Nephron (organoid): ENCODE results near the gene ARNT2.

ENCODE experiments used
- H3K27ac Mint-ChIP-seq, 3 experiments: 2 replicates each; pipeline ENCODE4 v1.8.0; 2020; ENCODE audit warnings: mixed read lengths in 3 of 3, mild to moderate bottlenecking in 2 of 3, moderate library complexity in 1 of 3
- H3K27me3 Mint-ChIP-seq: 2 replicates; pipeline ENCODE4 v1.8.0; 2021; ENCODE audit warnings: low read depth, mild to moderate bottlenecking, moderate library complexity, mixed read lengths
- H3K36me3 Mint-ChIP-seq: 2 replicates; pipeline ENCODE4 v1.8.0; 2020; ENCODE audit warnings: low read depth, mixed read lengths
- H3K4me1 Mint-ChIP-seq: 2 replicates; pipeline ENCODE4 v1.8.0; 2020; ENCODE audit warnings: mixed read lengths
- H3K4me3 Mint-ChIP-seq, 3 experiments: 2 replicates each; pipeline ENCODE4 v1.8.0; 2020; ENCODE audit warnings: mild to moderate bottlenecking in 3 of 3, mixed read lengths in 3 of 3, moderate library complexity in 2 of 3
- H3K9me3 Mint-ChIP-seq: 2 replicates; pipeline ENCODE4 v1.8.0; 2020; ENCODE audit warnings: mixed read lengths
- TF ChIP-seq, protein P1 (sequence below), 3 experiments: fragments of 200-600 bp; sonication (generic); IDR thresholded peaks; one replicate each; pipeline ENCODE4 v1.5.0; 2021; ENCODE audit warnings: antibody characterized with exemption in 3 of 3; ENCODE audit not compliant: unreplicated experiment in 3 of 3

The ARNT2 gene

DNA sequence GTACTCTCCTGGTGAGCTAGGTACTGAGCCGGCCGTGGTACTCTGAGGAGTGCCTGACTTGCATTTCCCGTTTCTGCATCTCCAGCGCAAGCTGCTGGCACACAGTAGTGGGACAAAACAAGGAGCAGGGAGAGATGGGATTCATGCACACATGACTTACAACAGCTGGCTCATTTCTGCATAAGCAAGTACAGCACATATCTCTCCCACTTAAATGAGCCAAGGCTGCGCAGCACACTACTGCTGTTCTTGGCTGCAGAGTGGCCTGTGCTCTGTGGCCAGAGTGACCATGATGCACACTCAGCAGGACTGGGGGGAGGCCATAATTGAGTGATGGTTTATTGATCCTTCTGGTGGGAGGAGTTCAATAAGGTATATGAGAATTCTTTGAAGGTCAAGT lies 231.8 kb downstream of the ARNT2 start:
- Mint-ChIP-seq H3K4me1 (no peaks in the 10 kb centered on the region), H3K27me3 (no peaks in the 10 kb centered on the region), H3K9me3 (peaks cover 7% of the 10 kb centered on the region), H3K27ac (no peak overlapping the region), H3K4me3 (no peak overlapping the region), H3K36me3 (no peaks in the 10 kb centered on the region)
- TF ChIP-seq, protein P1, sequence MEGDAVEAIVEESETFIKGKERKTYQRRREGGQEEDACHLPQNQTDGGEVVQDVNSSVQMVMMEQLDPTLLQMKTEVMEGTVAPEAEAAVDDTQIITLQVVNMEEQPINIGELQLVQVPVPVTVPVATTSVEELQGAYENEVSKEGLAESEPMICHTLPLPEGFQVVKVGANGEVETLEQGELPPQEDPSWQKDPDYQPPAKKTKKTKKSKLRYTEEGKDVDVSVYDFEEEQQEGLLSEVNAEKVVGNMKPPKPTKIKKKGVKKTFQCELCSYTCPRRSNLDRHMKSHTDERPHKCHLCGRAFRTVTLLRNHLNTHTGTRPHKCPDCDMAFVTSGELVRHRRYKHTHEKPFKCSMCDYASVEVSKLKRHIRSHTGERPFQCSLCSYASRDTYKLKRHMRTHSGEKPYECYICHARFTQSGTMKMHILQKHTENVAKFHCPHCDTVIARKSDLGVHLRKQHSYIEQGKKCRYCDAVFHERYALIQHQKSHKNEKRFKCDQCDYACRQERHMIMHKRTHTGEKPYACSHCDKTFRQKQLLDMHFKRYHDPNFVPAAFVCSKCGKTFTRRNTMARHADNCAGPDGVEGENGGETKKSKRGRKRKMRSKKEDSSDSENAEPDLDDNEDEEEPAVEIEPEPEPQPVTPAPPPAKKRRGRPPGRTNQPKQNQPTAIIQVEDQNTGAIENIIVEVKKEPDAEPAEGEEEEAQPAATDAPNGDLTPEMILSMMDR (IDR thresholded peaks at IDR 0.05; ENCODE audit: unreplicated experiment in 3 of 3): no peak

DNA sequence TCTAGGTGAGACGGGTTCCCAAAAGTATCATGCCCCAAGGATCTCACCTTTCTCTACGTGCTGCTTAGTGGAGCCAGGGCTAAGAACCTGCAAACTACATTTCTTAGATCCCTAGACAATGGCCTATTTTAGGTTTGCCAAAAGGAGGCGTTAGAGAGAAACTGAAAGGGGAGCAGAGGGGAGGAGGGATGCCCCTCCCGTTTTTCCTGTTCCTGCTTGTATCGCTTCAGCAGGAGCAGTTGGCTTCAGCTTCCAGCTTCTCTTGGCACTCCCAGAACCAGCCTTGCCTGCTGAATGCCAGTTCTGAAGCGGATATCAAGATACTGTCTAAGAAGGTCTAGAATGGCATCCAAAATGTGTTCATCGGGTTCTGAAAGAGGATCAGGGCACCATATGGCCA lies 232.5 kb downstream of the ARNT2 start:
- Mint-ChIP-seq H3K27ac (no peak overlapping the region), H3K4me1 (no peaks in the 10 kb centered on the region), H3K36me3 (no peaks in the 10 kb centered on the region), H3K9me3 (peaks cover 12% of the 10 kb centered on the region), H3K27me3 (no peaks in the 10 kb centered on the region), H3K4me3 (no peak overlapping the region)
- TF ChIP-seq, protein P1 (IDR thresholded peaks at IDR 0.05; ENCODE audit: unreplicated experiment in 3 of 3): no peak

DNA sequence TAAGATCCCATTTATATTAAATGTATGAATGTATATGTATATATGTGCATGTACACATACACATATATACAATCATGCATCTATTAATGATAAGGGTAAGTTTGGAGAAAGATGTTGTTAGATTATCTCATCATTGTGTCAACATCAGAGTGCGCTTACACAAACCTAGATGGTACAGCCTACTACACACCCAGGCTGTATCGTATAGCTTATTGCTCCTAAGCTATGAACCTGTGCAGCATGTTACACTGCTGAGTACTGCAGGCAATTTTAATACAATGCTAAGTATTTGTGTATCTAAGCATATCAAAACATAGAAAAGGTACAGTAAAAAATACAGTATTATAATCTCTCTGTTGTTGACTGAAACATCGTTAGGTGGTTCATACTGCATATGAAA lies 233.6 kb downstream of the ARNT2 start:
- Mint-ChIP-seq H3K4me3 (no peak overlapping the region), H3K27ac (no peak overlapping the region), H3K36me3 (no peaks in the 10 kb centered on the region), H3K27me3 (no peaks in the 10 kb centered on the region), H3K4me1 (no peaks in the 10 kb centered on the region), H3K9me3 (peaks cover 14% of the 10 kb centered on the region)
- TF ChIP-seq, protein P1 (IDR thresholded peaks at IDR 0.05; ENCODE audit: unreplicated experiment in 3 of 3): no peak

DNA sequence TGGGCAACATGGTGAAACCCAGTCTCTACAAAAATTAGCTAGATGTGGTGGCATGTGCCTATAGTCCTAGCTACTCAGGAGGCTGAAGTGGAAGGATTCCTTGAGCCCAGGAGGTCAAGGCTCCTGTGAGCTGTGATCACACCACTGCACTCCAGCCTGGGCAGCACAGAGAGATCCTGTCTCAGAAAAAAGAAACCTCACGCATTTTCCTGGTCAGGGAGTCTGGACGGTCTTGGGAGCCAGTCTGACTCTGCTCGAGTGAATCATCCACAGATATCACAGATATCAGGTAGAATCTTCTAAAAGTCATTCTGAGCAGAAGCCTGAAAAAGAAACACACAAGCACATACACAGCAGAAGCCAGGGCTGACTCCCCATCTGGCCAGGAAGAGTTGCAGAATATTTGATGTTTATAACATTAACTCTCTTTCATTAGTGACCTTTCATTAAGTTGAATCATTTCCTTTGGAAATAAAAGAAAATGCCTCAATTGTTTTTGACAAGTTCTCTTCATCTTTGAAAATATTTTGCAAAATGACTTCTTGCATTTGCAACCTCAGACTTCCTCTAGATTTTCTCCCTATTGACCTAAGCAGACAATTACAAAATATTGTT lies 234.5 kb downstream of the ARNT2 start:
- H3K36me3 Mint-ChIP-seq: no peaks in the 10 kb centered on the region
- TF ChIP-seq, protein P1 (IDR thresholded peaks at IDR 0.05; ENCODE audit: unreplicated experiment in 3 of 3): no peak

DNA sequence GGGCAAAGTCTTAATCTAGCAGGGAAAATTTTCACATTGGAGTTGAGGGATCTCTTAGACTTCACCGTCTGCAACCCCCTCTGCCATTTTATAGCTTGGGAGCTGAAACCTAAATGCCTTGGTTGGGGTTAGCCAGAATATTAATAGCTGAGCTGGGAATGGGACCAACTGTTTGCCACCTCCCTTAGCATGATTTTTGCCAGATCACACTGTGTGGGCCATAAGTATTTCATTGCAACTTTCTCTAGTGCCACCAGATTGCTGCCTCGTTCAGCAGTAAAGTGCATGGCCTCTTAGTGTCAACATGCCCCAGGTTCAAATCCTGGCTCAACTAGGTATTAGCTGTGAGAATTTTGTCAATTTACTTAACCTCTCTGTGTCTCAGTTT lies 235.0 kb downstream of the ARNT2 start:
- Mint-ChIP-seq H3K4me1 (no peaks in the 10 kb centered on the region), H3K9me3 (peaks cover 17% of the 10 kb centered on the region), H3K4me3 (no peak overlapping the region), H3K27me3 (no peaks in the 10 kb centered on the region), H3K36me3 (no peaks in the 10 kb centered on the region), H3K27ac (no peak overlapping the region)
- TF ChIP-seq, protein P1 (IDR thresholded peaks at IDR 0.05; ENCODE audit: unreplicated experiment in 3 of 3): no peak

More for the DNA sequence above, 234.5 kb downstream of the ARNT2 start:
- no peak overlapping the region for H3K27ac Mint-ChIP-seq
- no peak overlapping the region for H3K4me3 Mint-ChIP-seq
- H3K4me1 Mint-ChIP-seq: no peaks in the 10 kb centered on the region
- no peaks in the 10 kb centered on the region for H3K27me3 Mint-ChIP-seq
- H3K9me3 Mint-ChIP-seq: peaks cover 16% of the 10 kb centered on the region

DNA sequence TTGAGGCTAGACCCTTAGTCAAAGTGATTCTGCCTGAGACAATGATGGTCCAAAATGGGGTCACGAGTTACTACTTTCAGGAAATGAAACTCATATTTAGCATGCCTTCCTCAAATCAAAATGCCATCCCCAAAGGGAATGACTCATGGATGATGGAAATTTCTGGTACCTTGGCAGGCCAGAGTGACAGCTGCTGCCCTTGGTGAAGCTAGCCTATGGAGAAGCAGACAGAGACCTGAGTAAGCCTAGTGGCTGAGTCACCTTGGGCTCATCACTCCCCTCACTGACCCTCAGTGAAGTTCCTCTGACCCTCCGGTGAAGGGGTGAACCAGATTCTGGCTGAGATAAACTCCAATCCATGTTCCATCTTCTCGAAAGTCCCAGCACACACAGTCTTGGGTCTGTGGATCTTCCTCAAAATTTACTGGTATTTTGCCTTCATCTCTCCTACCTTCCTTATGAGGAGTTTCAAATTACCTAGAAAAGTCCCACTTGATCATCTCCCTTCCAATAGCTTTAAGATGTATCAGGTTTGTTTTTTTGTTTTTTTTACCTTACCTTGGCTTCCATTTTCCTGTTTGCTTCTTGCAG lies 236.4 kb downstream of the ARNT2 start:
- Mint-ChIP-seq H3K27ac (no peak overlapping the region), H3K4me3 (no peak overlapping the region), H3K36me3 (no peaks in the 10 kb centered on the region), H3K9me3 (peaks cover 17% of the 10 kb centered on the region), H3K4me1 (no peaks in the 10 kb centered on the region), H3K27me3 (peaks cover 3% of the 10 kb centered on the region)
- TF ChIP-seq, protein P1 (IDR thresholded peaks at IDR 0.05; ENCODE audit: unreplicated experiment in 3 of 3): no peak
